GM13976 (cell line): Measurements from ENCODE around the gene PHGDH.
A peak's percentile ranks its signal among the peaks of the same experiment; 100 is the strongest.

Experiments used
- DNase-seq: peaks from one replicate; pipeline ENCODE4 v3.0.0; 2012; ENCODE audit warnings: low spot score
- CTCF ChIP-seq: IDR thresholded peaks from 2 replicates; pipeline ENCODE4 v1.5.1; 2012; ENCODE audit warnings: borderline replicate concordance, mild to moderate bottlenecking; ENCODE audit not compliant: insufficient read depth; ENCODE audit errors: extremely low read depth, missing control alignments, control extremely low read depth
- in situ Hi-C: fragments of 300-500 bp; cut with MboI; formaldehyde crosslinking; loops from one replicate; pipeline ENCODE4 v1.12.0; 2022; ENCODE audit warnings: low sequenced_read_pairs, mixed read lengths, inconsistent platforms; ENCODE audit not compliant: unreplicated experiment

The PHGDH gene

GRCh38 chr1:119674111-119674526 is 37.6 kb upstream of the PHGDH start:
- no peak for TF ChIP-seq CTCF
- DNase-seq, result no peak
- in situ Hi-C loops, result no loop called here

GRCh38 chr1:119674835-119675289 is 36.9 kb upstream of the PHGDH start:
- DNase-seq, result peak; percentile 43
- in situ Hi-C loops, result loop anchor here (25.0 kb wide), 1 partner anchor 138 kb away; no protein-coding TSS in a partner anchor
- peak; percentile 58 for TF ChIP-seq CTCF

GRCh38 chr1:119675349-119676345 is 36.1 kb upstream of the PHGDH start:
- DNase-seq, result peak; percentile 80
- TF ChIP-seq CTCF, result peak; percentile 61
- in situ Hi-C loops, result loop anchor here (25.0 kb wide), 1 partner anchor 138 kb away; no protein-coding TSS in a partner anchor

GRCh38 chr1:119676571-119677206 is 35.0 kb upstream of the PHGDH start:
- no peak for DNase-seq
- in situ Hi-C loops, result loop anchor here (25.0 kb wide), 1 partner anchor 139 kb away; no protein-coding TSS in a partner anchor
- TF ChIP-seq CTCF, result no peak

- in situ Hi-C loops, result loop anchor here (25.0 kb wide), 1 partner anchor 142 kb away; no protein-coding TSS in a partner anchor
- TF ChIP-seq CTCF, result no peak
- no peak for DNase-seq
These were observed 32.5 kb upstream of the PHGDH start for GRCh38 chr1:119679223-119679622.

GRCh38 chr1:119680193-119680592 is 31.5 kb upstream of the PHGDH start:
- in situ Hi-C loops, result loop anchor here (25.0 kb wide), 1 partner anchor 143 kb away; no protein-coding TSS in a partner anchor
- DNase-seq, result no peak

More at GRCh38 chr1:119680193-119680592, 31.5 kb upstream of the PHGDH start:
- no peak for TF ChIP-seq CTCF
